Mesodermal cell (in vitro differentiated cells): ENCODE data around the gene PRDM11. TPM values are rescaled to one million over a fixed set of nuclear protein-coding genes. Genes with fewer than 3 reads are reported as not detected.

Experiments used
- H3K27ac ChIP-seq: 2 replicates; pipeline ENCODE4 v1.7.0; 2013; ENCODE audit warnings: mild to moderate bottlenecking, low read depth, low read length, moderate library complexity; ENCODE audit not compliant: severe bottlenecking
- H3K36me3 ChIP-seq: 2 replicates; pipeline ENCODE4 v1.7.1; 2013; ENCODE audit warnings: mild to moderate bottlenecking, low read length, moderate library complexity; ENCODE audit not compliant: control insufficient read depth, insufficient read depth
- H3K4me1 ChIP-seq: one replicate; pipeline ENCODE4 v1.7.1; 2013; ENCODE audit warnings: mild to moderate bottlenecking, low read length; ENCODE audit not compliant: insufficient read depth, control insufficient read depth, poor library complexity, severe bottlenecking
- H3K4me3 ChIP-seq: 2 replicates; pipeline ENCODE4 v1.7.0; 2013; ENCODE audit warnings: low read length, control low read depth, mild to moderate bottlenecking; ENCODE audit not compliant: insufficient read depth, poor library complexity, severe bottlenecking; ENCODE audit errors: extremely low read depth
- H3K9me3 ChIP-seq: 2 replicates; pipeline ENCODE4 v1.7.1; 2013; ENCODE audit warnings: mild to moderate bottlenecking, low read length, moderate library complexity; ENCODE audit not compliant: control insufficient read depth
- WGBS, 2 experiments: methylation state at CpG; one replicate each; pipeline ENCODE4 v1.1.5; 2013; ENCODE audit warnings: missing lambda C conversion rate in 2 of 2; ENCODE audit not compliant: insufficient coverage in 2 of 2; 5-methylcytosine and 5-hydroxymethylcytosine counted together
- polyA plus RNA-seq, 2 experiments: library from polyadenylated mRNA; stranded (reverse); fragments of 50-300 nt; gene quantifications; one replicate each; pipeline ENCODE4 v1.2.3, GENCODE V29; 2013

PRDM11 gene
- 5.1 TPM for polyA plus RNA-seq (2013, experiment 1 of 2)
- polyA plus RNA-seq (2013, experiment 2 of 2): 4.7 TPM

DNA sequence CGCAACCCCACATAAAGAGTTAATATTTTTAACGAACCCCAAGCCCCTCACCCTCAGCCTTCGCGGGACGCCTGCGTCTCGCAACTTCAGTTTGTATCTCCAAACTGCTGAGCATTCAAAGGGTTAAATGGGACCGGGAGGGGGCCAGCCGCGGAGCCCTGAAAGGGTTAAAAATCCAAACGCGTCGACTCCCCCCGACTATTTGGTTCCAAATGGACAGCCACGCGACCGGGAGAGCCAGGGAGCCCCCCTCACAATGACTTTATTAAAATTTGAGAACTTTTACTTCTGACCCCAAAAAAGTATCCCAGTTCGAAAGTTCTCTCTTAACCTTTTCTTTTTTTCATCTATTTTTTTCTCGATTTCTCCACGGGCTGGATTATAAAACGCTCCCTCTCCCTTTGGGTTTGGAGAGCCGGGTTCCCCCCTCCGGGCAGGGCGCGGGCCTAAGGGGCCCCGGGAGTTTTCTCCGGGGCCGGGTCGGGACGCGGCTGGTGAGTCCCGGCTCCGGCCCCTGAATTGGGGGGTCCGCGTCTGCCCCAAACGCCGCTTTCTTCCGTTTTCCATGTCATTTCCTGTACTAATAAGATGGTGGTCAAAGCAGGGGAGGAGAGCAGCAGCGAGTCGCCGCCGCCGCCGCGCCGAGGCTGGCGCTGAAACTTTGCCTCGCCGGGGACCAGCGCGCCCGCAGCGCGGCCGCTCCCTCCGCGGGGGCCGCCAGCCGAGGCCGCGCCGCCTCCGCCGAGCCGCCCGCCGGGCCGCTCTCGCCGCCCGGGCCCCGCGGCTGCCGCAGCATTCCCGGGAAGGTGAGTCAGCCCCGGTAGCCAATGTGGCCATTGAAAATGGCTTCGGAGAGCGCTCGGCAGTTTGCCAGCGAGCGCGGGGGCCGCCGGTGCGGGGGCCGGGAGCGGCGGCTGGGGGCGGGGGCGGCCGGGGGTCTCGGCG lies at the start of gene PRDM11:
PRDM11 (plus strand) TSS at position 568 of the 945 bp plus-strand sequence. CDS start 35,128 bp downstream, outside the sequence.
- H3K27ac ChIP-seq: peak within 1 kb of the TSS; percentile 95
- no peaks in the 10 kb centered on the region for H3K36me3 ChIP-seq
- H3K9me3 ChIP-seq: peaks cover 4% of the 10 kb centered on the region
- 0 to 1% methylated on average over 55 to 77 of the region's 93 CpGs for WGBS, 2 experiments
- peaks cover 4% of the 10 kb centered on the region for H3K4me1 ChIP-seq
- H3K4me3 ChIP-seq: peak within 1 kb of the TSS; percentile 70

DNA sequence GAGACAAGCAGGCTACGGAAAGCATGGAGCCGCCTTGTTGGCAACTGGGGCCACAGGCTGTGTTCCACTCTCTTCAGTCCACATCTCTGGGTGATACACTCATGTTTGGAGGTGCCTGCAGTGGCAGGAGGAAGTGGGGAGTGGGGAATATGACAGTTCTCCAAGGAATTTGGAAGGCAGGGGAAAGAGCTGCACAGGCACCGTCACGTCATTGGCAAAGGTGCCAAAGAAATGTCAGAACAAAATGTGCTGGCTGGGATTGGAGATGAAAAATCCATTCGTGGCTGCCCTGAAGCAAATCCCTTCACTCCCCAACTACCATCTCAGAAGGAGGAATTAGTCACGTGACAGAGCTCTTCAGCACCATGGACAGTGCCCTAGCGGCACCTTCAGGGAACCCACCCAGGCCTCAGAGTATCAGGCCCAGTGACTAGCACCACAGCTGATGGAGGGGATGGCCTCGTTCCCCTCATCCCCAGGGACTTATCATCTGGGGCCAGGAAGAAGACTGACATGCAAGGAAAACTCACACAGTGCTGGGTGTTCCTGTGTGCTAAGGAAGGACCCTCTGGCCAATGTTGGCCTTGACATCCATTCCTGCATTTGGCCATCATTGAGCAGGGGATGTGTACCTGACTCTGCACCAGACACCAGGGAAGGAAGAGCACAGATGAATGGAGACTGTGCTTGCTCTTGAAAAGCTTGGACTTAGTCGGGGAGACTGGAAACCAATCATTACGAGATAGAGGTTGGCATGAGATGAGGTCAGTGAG lies 48.5 kb upstream of the PRDM11 start:
- Histone ChIP-seq H3K27ac (no peak overlapping the region), H3K36me3 (no peaks in the 10 kb centered on the region), H3K4me3 (no peak overlapping the region), H3K4me1 (peaks cover 10% of the 10 kb centered on the region), H3K9me3 (no peaks in the 10 kb centered on the region)
- 41 to 53% methylated on average over 8 to 9 of the region's 10 CpGs for WGBS, 2 experiments

DNA sequence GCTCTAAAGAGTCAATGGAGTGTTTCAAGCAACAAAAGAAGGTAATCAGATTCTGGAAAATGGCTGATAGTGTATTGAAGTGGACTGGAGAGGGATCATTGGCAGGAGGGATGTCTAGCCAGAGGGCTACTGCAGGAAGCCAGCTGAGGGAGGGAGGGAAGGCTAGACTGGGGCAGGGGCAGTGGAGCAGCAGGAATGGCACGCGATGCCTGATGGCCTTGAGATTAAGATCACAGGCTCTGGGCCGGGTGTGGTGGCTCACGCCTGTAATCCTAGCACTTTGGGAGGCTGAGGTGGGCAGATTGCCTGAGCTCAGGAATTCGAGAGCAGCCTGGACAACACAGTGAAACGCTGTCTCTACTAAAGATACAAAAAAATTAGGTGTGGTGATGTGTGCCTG lies 47.5 kb upstream of the PRDM11 start:
- Histone ChIP-seq H3K9me3 (no peaks in the 10 kb centered on the region), H3K4me1 (peaks cover 7% of the 10 kb centered on the region), H3K4me3 (no peak overlapping the region), H3K36me3 (no peaks in the 10 kb centered on the region), H3K27ac (no peak overlapping the region)
- 87 to 98% methylated on average over 4 to 6 of the region's 6 CpGs for WGBS, 2 experiments

DNA sequence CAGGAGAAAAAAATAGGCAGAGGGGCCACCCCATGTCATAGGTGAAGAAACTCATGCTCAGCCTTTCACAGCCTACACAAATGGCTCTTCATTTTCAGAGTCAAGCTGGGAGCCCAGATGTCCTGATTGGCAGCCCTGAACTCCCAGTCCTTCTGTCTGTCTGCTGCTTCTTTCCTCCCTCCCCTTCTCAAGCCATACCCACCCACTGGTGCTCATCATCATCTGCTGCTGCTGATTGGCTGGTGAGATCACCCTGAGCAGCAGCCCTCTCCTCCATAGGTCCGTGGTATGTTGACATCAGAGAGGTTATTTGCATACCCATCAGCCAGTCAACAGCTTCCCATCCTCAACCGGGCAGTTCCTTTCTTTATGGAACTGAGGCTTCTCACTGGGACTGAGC lies 46.1 kb upstream of the PRDM11 start:
- Histone ChIP-seq H3K4me1 (peaks cover 7% of the 10 kb centered on the region), H3K4me3 (no peak overlapping the region), H3K27ac (no peak overlapping the region), H3K36me3 (no peaks in the 10 kb centered on the region), H3K9me3 (no peaks in the 10 kb centered on the region)
- WGBS, 2 experiments: 20 to 33% methylated on average over 1 to 2 of the region's 2 CpGs

DNA sequence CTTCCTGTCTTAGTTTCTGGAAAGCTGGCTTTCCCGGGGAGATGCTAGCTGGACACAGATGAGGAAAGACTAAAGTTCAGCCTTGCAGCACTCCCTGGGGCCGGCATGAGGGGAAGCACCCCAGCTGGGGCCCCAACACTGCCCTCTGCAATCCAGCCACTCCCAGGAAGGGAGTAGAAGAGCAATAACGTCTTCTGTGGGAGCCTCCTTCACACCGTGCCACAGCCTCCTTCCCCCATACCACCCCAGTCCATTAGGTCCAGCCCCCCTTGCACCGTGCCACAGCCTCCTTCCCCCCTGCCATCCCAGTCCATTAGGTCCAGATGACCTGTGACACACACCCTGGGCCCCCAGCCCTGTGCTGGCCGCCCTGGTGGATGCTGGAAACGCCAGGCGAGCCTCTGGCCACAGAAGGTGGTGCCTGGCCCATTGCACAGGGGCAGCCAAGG lies 44.1 kb upstream of the PRDM11 start:
- Histone ChIP-seq H3K4me3 (no peak overlapping the region), H3K27ac (no peak overlapping the region), H3K9me3 (no peaks in the 10 kb centered on the region), H3K4me1 (peaks cover 7% of the 10 kb centered on the region), H3K36me3 (no peaks in the 10 kb centered on the region)
- WGBS, 2 experiments: 67 to 80% methylated on average over 5 to 6 of the region's 8 CpGs

DNA sequence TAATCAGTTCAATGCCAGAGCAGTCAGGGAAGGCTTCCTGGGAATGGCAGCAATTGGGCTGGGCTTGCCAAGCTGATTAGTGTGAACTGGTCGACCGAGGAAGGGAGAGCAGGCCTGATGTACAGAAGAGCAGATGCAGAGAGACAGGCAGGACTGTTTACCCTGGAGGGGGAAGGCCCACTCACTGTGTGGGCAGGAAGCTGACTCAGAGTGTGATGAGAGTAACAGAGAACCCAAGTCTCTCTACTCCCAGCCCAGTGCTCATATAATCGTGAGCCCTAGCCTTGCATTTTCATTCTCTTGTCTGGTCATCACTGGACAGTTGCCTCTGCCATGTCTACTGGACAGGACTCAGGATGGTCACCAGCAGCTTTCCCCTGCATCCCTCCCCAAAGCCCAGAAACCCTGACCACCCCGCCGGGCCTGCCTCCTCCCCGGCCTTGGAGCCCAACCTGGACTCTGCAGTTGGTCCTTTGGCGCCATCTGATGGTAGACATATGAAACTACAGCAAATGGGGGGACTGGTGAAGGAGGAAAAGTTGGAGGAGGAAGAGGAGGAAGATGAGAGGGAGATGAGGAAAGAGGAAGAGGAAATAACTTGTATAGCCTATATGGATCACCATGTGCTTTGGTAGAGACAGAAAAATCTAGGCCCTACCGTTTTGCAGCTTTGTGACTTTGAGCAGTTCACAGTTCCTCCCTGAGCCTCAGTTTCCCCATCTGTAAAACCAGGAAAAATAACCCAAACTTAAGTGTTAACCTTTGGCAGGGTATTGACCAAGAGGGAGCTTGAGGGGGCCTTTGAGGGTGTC lies 43.4 kb upstream of the PRDM11 start:
- H3K4me1 ChIP-seq: peaks cover 7% of the 10 kb centered on the region
- 34 to 39% methylated on average over 4 to 5 of the region's 8 CpGs for WGBS, 2 experiments
- H3K36me3 ChIP-seq: no peaks in the 10 kb centered on the region
- H3K4me3 ChIP-seq: no peak overlapping the region
- H3K9me3 ChIP-seq: no peaks in the 10 kb centered on the region
- no peak overlapping the region for H3K27ac ChIP-seq

DNA sequence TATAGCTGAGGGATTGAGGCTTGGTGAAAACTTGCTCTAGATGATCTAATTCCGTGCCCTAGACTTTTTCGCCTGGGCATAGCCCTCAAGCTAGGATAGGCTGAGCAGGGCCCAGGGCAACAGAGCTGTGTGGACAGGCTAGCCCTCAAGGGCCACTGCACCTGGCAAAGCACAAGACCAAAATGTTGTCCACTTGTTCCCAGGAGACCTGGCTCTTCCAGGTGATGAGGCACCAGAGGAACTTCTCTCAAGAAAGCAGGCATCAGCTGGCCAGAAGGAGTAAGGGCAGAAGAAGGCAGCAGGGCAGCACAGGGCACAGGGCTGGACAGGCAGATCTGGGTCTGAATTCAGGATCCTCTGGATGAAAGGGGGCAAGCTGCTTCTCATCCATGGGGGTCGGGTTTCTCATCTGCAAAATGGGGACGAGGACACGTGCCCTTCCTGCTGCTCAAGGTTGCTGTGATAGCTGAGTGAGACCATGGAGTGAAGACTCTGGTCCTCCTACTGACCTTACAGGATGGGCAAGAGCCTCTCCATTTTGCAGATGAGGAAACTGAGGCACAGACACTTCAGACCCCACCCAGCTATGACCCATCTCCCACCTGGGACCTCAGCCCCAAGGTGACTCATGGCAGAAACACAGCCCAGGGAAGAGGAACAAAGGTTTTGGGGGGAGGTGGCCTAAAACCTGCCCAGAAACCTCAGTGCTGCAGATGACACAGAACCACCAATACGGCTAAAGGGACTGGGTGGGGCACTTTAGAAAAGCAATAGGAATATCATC lies 42.2 kb upstream of the PRDM11 start:
- Histone ChIP-seq H3K4me1 (peaks cover 7% of the 10 kb centered on the region), H3K4me3 (no peak overlapping the region), H3K27ac (no peak overlapping the region), H3K9me3 (no peaks in the 10 kb centered on the region), H3K36me3 (no peaks in the 10 kb centered on the region)
- WGBS, 2 experiments: 90 to 91% methylated on average over 6 of the region's 6 CpGs

DNA sequence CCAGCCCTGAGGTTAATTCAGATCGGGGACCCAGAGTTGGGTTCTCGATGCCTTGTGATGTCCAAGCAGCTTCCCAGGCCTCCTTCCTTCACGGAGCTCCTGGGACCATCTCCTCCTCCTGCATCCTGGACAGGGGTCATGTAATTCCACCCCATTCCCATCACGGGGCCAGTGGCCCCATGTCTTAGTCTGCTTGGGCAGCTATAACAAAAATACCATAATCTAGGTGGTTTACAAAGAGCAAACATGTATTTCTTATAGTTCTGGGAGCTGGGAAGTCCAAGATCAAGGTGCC lies 41.7 kb upstream of the PRDM11 start:
- no peak overlapping the region for H3K4me3 ChIP-seq
- peaks cover 7% of the 10 kb centered on the region for H3K4me1 ChIP-seq
- no peak overlapping the region for H3K27ac ChIP-seq
- WGBS, 2 experiments: 80 to 91% methylated on average over 1 to 3 of the region's 4 CpGs
- no peaks in the 10 kb centered on the region for H3K9me3 ChIP-seq
- no peaks in the 10 kb centered on the region for H3K36me3 ChIP-seq

DNA sequence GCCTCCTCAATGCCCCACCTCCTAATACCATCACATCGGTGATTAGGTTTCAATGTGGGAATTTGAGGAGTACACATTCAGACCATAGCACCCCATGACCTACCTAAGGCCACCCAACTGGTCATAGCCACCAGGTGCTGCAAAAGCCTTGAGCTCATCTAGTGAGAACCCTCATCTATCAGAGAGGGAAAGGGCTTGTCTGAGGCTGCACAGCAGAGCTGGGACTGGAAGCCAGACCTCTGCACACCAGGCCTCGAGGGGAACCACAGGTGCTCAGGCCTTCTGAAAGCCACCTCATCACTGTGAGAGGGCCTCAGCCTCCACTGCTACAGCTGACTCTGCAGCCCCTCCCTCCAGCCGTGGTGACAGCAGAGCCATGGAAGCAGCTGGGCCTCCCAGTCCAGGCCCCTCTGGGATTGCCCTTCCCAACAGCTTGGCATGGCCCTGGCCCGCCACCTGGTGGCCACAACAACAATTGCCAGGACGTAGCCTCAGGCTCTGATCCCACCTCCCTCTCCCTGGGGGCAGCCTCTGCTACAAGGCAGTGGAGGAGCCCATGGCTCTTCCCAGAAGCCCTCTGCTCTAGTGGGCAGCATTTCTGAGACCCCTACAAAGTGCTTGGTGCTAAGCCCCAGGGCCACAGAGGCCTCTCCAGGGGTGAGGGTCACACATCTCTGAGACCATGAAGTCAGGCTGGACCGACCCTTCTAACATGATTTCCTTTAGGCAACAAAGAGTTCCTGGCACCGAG lies 41.0 kb upstream of the PRDM11 start:
- peaks cover 7% of the 10 kb centered on the region for H3K4me1 ChIP-seq
- WGBS, 2 experiments: 38 to 43% methylated on average over 6 to 7 of the region's 7 CpGs
- H3K9me3 ChIP-seq: no peaks in the 10 kb centered on the region

More for the DNA sequence above, 41.0 kb upstream of the PRDM11 start:
- Histone ChIP-seq H3K27ac (no peak overlapping the region), H3K36me3 (no peaks in the 10 kb centered on the region), H3K4me3 (no peak overlapping the region)
